Panc1 (cell line): ENCODE data around the gene SH3GL1.

Source experiments
- SIN3A ChIP-seq: IDR thresholded peaks from 2 replicates; pipeline ENCODE4 v1.6.1; 2012; ENCODE audit warnings: low read depth, mild to moderate bottlenecking, low read length, moderate library complexity, borderline replicate concordance; ENCODE audit not compliant: insufficient read depth
- TF ChIP-seq, protein P1 (sequence below): fragments of 450-650 bp; IDR thresholded peaks from 2 replicates; pipeline ENCODE4 v1.5.1; 2017; ENCODE audit warnings: mild to moderate bottlenecking

DNA sequence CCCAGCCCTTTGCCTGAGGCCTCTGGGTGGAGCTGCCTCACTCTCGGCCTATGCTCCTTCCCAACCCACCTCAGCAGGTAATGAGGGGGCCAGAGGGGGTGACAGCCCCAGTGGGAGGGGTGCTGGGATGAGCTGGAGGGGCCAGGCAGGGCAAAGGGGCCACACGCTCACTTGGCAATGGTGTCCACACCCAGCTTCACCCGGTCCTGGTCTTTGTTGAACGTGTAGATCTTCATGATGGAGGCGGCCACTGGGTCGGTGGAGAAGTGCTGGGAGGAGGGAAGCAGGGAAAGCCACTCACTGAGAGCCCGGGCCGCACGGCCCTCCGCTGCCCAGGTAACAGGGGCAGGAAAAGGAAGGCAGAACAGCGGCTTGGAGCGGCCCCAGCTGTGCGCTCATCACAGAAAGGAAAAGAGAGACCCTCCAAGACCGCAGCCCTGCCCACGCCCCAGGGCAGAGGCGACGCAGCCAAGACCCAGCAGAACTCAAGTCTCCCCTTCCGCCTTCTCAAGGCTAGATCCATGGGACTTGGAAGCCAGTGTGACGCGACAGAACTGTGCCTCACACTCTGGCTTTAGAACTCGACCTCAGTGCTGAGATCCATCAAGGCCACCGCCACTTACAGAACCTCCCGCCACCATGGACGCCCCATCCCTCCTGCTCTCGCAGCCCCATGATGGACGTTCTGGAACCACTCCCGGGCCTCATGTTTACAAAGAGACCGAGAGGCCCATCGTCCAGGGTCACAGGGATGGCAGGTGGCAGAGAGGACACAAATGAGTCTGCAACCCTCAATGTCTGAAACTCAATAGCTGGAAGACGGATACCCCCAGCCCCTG lies 48.0 kb upstream of the SH3GL1 start:
- TF ChIP-seq, protein P1, sequence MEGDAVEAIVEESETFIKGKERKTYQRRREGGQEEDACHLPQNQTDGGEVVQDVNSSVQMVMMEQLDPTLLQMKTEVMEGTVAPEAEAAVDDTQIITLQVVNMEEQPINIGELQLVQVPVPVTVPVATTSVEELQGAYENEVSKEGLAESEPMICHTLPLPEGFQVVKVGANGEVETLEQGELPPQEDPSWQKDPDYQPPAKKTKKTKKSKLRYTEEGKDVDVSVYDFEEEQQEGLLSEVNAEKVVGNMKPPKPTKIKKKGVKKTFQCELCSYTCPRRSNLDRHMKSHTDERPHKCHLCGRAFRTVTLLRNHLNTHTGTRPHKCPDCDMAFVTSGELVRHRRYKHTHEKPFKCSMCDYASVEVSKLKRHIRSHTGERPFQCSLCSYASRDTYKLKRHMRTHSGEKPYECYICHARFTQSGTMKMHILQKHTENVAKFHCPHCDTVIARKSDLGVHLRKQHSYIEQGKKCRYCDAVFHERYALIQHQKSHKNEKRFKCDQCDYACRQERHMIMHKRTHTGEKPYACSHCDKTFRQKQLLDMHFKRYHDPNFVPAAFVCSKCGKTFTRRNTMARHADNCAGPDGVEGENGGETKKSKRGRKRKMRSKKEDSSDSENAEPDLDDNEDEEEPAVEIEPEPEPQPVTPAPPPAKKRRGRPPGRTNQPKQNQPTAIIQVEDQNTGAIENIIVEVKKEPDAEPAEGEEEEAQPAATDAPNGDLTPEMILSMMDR, result no peak
- no peak for TF ChIP-seq SIN3A
